Fibroblast of upper back skin (primary cell): Measurements from ENCODE around the gene ALG14.
"Not testable (repeated sequence)": the region's sequence is repeated elsewhere in the genome, so short reads cannot be mapped to it uniquely, and the experiment has no call there.

Source experiments
- DNase-seq: peaks from one replicate; pipeline ENCODE4 v3.0.0-alpha.2; 2013

Gene ALG14

DNA sequence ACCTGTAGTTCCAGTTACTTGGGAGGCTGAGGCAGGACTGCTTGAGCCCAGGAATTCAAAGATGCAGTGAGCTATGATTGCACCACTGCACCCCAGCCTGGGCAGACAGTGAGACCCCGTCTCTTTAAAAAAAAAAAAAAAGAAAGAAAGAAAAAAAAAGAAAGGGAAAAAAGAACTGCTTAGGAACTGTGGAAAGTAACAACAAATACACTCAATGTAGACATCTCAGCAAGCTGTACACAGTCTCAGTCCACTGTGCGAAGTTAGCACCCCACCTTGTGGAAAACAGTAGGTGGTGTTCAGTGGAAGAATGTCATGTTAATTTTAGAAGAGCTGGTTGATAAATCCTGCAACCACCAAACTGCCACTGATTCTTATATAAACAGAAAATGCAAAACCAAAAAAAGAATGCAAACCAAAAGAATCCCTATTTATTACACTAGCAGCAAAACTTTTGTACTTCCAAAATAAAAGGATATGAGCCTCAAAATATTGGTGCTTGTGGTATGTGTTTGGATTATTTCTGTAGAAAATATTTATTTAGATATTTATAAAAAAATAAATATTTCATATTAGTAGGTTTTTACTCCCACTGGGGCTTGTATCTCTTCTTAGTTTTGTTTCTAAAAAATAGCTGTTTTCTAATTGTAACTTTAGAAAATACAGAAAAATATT, 31.1 kb downstream of the ALG14 start:
- DNase-seq: peak; percentile 87

DNA sequence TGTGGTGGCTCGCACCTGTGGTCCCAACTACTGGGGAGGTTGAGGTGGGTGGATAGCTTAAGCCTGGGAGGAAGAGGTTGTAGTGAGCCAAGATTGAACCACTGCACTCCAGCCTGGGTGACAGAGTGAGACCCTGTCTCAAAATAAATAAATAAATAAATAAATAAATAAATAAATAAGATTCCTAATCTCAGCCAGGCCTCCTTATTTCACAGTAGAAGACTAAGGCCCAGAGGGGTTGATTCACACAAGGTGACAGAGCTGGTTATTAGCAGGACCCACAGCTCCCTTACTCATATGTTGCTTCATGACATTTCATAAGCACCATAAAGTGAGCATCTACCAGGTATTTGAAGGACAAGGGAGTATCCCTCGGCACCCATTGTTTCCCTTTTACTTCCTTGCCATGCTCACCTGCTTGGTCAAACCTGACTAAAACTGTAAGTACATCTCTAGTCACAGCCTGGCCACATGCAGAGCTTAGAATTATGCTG, 32.7 kb downstream of the ALG14 start:
- DNase-seq: no peak

DNA sequence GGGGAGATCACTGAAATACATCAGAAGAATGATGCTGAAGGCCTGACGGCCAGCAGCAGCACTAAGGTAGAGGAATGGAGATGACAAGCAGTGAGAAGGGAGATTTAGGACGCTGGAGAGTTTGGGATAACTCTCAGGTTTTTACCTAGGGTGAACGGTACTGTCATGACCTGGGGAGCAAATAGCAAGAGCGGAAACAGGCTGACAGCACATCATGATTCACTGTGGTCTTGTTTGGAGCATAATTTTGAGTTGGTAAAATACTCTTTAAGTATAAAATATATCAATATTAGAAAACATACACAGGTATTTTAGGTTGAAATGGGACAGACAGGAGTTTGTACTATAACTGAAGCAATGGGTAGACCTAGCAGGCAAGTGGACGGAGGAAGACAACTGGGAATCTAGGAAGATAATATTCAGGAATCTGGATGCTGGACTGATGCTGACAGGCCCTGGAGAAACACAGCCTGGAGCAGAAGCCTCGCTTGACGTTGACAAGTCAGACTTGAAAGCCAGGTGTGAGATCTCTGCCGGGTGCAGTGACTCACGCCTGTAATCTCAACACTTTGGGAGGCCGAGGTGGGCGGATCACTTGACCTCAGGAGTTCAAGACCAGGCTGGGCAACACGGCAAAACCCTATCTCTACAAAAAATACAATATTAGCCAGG, 33.3 kb downstream of the ALG14 start:
- DNase-seq: no peak

DNA sequence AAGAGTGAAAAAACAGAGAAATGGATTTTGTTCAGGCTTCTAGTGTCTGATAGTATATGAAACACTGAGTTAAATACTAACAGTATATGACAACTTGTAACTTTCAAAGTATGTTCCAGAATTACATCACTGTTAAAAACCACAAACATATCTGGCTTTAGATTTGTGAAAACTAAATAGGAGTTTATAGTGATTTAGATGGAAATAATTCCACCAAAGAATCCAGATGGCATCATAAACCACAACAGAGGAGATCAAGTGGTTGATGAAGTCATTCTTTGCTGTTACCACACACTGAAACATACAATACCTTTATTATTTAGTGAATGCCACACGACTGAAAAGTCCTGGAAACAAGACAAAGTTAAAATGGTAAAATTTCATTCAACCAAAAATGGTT, 37.2 kb downstream of the ALG14 start:
- DNase-seq: peak; percentile 97

DNA sequence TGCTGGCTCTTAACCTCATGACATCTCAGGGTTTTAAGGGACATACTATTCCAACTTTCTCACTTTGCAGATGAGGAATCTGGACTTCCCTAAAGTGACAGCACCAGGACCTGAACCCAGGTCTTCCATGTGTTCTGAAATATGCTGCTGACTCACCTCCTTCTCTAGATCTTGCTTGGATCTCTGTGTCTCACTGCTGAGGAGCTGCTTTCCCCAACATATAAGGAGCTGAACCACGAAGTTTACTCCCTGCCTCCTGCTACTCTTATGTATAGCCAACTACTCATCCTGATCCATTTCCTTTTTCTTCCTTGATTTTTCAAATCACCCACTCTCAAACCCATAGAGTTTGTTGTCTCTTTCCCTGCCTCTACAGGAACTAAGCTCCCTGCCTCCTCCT, 38.2 kb downstream of the ALG14 start:
- DNase-seq: peak; percentile 52

DNA sequence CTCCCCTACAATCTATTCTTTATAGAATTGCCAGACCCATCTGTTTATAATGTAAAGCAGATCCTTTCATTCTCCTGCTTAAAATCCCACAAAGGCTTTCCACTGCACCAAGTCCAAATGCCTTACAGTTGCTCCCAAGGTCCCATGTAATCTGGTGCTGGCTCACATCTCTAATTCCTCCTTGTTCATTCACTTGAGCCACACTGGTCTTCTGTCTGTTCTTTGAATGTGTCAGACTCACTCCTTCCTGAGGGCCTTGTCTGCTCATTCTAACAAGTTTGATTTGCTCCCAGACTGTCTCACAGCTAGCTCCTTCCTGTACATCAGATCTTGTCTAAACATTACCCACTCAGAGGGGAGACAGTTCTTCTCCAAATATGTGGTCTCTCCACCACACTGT, 38.9 kb downstream of the ALG14 start:
- DNase-seq: peak; percentile 82

DNA sequence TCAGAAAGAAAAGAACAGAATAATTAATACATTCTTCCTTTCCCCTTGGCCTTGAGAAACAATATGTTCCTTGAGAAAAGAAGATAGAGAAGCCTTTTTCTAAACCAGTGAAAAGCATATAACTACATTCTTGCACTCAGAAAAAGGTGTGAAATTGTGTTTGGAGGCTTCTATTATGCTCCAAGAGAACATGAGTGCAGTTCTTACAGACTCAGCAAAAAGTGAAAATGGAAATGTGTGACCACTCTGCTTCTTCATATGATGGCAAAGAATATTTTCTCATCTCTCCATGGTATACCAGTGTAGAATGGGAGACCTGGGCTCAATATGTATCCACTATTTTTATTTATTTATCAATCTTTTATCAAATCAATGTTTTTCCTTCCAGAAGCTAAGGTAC, 43.2 kb downstream of the ALG14 start:
- no peak for DNase-seq

DNA sequence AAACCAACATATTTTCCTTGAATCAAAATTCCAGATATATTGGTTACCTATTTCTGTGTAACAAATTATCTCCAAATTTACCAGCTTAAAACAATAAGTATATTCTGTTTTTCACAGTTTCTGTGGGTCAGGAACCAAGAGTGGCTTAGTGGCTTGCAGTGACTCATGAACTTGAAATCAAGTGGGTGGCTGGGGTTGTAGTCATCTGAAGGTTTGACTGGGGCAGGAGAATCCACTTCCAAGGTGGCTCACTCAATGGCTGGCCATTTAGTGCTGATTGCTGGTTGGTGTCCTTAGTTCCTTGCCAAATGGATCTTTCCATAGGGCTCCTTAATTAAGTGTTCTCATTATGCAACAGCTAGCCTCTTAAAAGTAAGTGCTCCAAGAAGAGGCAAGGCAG, 43.8 kb downstream of the ALG14 start:
- no peak for DNase-seq

DNA sequence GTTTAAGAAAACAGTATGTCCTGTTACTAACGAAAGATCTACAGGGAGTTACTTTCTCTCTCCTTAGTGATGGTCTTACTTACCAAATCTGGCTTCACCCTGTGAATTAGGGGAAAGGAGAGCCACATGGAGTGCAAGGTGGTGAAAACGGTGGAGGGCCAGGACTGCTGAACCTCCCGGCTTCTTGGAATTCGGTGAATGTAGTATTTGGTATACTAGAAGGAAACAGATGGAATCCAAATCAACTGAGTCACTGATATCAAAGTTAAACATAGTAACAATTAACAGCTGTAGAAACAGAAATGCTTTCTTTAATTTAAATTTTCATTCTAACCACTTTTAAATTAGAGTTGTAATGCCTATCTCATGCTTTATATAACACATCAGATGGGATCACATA, 45.7 kb downstream of the ALG14 start:
- DNase-seq: peak; percentile 71

DNA sequence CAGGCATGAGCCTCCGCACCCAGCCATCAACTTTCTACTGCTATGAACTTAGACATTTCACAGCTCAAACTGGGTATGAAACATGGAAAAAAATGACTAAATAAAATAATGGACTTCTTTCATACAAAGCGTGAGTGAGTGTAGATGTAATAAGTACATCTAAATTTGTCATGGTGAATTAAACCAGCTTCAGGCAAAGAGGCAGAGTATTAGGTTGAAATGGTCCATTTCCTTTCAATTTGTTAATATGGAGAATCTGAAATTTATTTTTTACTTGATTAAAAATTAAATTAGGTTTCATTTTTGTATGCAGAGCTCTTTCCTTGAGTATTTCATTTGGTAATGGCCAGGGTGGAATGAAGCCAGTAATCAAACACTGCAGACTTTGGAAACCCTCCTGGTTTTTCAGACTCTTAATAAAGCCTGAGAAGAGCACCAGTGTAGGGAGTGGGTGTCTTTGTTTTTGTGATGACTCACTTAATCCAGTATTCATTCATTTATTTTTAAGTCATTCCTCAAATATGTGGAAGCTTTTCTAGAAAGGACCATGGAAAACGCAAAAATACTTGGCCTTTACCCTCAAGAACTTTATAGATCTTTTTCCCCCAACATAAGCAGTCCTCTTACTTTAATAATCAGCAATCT, 49.2 kb downstream of the ALG14 start:
- peak; percentile 91 for DNase-seq

DNA sequence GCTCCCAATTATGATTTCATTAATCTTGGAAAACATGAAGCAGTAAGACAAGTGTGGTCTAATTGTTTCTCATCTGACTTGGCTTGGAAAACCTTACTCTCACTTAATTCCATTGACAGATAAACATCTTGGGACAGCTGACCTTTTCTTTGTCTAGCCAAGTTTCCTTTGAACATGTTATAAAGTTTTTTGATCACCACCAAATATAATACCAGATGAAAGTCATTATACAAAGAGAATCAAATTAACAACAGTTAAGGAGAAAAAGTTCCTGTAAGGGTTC, 50.2 kb downstream of the ALG14 start:
- DNase-seq: no peak

DNA sequence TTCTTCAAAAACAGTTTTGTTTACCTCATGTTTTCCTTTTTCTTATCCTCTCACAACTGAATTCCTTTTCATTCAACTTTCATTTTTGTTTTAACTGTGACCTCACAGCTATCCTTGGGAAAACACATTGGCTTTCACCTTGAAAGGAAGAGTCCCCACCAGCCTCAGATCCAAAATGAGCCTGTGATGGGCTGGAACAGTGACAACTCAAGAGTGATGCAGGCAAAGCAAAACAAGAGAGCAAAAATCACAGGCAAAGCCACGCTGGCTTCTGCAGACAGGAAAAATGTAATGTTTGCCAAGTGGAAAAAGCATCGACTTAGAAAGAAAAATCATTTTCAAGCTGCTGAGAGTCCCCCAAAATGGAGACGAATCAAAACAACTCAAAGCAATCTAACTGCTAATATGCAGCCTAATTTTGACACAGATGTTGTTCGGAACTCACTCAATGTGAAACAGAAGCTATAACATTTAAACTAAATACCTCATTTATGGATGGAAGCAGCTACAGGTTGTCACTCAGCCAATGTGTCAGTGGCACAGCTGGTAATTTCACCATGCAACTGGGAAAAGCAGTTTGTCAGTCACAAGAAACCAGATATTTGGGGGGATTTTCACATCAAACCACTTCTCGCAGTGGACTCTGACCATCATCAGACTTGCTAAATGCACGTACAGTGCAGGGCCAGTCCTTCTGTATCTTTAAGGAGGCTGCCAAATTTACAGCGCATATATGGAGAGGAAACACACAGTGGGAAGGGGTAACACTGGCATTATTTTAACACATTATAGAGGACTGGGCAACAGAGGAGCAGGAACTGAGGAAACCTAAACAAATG, 50.7 kb downstream of the ALG14 start:
- peak; percentile 43 for DNase-seq

DNA sequence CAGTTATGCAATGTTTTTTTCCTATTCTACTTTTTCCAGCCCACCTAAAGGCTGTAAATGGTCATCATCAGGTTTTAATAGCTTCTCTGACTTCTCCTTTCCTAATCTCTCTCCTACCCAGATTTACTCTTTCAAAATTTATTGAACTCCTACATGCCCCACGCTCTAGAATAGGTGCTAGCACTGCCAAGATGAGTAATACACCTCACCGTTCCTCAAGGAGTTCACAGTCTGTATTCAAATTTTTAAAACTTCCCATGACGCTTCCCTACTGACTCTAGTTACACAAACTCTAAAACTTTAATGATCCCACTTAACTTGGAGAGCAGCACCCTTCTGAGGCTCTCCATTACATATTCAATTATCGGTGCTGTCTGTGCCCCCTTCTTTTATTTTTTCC, 51.6 kb downstream of the ALG14 start:
- no peak for DNase-seq

DNA sequence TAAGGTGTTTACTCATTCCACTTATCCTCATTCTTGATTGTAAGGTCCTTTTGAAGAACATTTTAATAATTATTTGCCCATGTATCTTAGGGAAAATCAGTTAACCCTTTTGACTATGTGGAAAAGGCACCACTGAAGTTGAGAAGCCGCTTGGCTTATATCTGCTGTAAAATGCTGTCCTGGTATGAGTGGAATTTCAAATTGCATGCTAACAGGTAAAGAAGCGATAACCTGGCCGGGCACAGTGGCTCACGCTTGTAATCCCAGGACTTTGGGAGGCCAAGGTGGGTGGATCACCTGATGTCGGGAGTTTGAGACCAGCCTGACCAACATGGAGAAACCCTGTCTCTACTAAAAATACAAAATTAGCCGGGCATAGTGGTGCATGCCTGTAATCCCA, 53.3 kb downstream of the ALG14 start:
- DNase-seq: not testable (repeated sequence)

DNA sequence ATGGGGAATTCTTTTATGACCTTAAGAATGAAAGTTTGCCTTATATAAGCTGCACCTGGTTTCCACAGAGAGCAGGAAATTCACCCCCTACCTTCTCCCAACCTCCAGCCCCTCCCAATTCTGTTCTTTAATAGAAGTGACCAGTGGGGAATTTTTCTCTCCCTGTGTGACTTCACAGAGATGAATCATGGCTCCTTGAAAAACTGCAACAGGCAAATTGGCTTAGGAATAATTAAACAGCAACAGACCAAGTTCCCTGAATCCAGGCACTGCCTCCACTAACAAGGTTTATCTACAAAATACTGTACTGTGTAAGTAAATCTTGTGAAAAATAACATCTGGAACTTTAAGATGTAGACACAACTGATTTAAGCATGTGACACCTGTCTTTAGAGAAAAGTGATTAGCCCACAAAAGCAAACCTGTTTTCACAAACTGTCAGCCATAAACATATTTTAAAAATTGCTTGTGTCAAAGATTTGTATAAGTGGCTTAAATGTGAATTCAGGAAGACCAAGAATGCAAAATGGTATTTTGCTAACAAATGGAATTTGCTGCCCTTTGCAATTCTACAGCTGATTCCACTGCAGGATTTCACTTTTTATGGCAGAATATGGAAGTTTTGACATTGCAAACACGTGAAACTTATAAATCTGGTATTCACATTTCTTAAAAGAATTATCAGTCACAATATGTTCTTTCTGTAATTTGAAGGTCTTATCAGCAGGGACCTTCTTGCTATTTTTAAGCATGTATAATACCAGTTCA, 54.0 kb downstream of the ALG14 start:
- peak; percentile 36 for DNase-seq

DNA sequence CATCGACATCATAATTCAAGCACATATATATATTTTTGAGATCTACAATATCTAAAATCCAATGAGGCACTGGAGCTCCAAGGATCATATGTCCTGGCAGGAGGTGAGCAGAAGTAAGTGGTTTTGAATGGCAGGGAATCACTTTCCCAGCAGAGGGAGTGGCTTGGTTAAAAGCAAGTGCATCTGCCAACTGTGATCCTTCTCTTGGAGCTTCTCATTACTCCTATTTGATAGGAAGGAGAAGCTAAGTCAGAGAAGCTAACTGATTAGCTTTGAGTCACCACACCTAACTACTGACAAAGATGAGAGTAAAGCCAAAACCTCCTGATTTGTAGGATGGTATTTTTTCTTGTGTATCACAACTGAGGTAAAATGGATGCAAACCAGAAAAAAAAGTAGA, 55.0 kb downstream of the ALG14 start:
- DNase-seq: no peak

DNA sequence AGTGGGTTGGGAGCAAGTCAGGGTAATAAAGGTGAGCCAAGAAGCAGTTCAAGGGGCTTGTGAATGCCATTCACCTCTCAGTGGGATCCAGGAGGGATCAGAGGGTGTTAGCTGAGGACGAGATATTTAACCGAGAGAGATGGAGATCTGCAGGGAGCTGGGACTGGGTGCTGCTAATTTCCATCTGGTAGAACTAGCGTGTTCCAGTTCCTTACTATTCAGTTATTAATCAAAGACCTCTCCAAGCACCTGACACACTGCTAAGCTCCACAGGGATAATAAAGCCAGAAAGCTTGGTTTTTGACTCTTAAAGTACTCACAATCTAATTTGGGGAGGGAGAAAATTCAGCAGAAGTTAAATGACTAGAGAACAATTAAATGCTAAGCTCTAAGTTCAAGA, 57.7 kb downstream of the ALG14 start:
- DNase-seq: no peak

DNA sequence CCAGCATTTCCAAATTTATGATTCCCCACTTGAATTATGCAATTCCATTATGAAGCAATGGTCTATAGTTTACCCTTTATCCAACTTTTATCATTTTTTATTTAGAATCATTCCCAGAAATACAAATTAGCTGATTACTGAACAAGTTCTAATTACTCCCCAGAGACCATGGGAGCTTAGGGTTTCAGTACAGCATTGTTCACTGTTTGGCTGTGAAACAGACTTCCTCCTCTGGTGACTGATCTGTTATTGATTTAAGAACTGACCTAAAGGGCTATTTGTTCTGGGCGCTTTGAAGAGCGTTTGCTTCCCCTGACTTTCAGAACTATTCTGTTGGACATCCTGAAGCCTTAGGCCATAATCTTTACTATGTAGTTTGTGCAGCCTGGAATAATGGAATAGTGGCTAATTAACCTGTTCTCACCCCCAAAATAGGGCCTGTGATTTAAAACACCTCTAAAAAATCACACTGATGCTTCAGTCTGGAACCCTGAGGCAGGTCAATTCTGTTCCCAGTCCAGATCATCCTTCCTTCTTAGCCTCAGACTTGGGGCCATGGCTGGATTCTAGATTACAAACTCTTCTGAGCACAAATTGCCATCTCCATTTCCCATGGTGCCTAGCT, 58.7 kb downstream of the ALG14 start:
- peak; percentile 36 for DNase-seq

DNA sequence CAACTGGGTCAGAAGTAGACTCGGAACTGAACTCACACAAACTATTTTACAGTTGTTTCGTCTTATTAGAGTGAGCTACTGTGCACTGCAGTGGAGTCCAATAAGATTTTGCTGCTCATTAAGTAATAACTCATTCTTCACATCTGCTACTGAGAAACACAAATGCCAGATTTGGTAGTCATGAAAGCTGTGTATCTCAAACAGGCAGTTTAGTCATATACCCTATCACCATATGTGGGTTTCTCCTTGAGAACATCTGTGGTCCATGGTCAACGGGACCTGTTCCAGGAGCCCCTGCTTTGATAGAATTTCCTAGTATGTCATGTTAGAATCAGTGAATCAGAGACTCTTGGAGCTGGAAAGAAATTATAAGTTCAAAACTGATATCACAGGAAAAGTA, 60.4 kb downstream of the ALG14 start:
- peak; percentile 98 for DNase-seq

DNA sequence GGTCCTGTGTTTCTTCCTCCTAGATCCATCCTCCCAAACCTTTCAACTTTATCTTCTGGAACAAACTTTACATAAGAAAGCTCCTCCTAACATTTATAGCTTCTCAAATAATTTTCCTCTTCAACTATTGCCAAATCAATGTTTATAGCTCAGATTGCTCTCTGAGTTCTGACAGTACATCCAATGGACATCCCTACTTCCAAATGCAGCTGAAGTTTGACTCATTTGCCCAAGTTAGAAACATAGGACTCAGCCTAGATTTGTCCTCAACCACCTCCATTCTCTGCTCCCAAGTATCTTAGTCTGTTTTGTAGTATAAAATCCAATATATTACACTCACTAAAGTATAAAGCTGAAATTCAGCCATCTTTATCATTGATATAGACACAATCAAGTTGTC, 62.6 kb downstream of the ALG14 start:
- DNase-seq: no peak

DNA sequence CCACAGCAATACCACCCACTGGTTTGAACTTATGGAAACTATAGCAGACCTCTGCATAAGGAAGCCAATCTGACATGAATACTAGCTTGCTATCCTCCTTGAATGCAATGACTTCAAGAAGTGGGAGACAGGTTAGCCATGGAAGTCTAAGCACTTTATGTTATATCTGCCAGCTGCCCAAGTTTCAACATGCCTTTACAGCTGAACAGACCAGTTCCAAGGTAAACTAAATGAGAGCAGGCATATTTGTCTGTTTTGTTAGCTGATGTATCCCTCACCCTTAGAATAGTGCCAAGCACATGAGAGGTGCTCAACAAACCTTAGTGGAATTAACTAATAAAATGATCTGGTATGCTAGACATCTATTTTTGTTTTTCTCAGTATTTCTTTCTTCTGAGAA, 65.1 kb downstream of the ALG14 start:
- DNase-seq: no peak

DNA sequence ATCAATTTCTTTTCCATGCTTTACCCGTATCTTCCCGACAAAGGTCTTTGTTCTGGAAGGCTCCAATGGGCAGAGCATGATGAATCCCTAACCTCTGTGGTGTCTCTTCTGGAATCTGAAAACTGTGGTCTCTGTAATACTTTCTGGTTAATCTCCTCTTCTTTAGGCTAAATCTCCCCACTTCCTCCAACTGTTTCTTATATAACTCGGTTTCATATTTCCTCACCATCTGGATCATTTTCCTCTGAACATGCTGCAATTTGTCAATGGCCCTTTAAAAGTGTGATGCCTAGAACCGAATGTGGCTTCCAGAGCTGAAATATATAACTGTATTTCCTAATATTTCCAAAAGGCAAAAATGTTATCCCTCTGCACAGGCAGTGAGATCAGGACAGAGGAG, 66.1 kb downstream of the ALG14 start:
- DNase-seq: peak; percentile 90
